ENCODE measurements around the gene VAPA.

The VAPA gene

DNA sequence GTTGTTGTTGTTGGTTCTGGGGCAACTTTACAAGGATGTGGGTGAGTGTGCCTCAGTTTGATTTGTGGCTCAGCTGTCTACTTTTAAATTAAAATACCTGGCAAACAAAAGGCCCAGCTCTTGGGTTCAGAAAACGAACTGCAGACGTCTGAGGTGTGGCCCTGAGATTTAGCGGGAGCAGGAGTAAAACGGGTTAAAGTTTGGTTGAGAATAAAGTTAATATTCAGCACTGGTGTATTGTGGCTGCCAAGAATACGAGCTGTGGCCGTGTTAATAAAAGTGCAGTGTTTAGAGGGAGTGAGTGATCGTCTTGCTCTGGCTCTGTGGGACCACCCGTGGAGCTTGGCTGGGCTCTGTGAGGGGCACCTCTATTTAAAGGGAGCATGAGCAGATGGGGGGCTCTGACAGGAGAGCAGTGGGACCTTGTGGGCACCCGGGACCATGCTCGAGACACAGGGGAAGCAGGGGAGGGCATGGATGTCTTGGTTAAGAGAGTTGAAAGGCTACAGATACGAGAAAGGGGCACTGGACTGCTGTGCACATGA, 80.3 kb downstream of the VAPA start:
- TF ChIP-seq FOXA1 (IDR thresholded peaks at IDR 0.05): no peak
- TF ChIP-seq SUZ12 (IDR thresholded peaks at IDR 0.05): no peak
- no peak for TF ChIP-seq SP1 (IDR thresholded peaks at IDR 0.05)
- no peak for TF ChIP-seq ARNT (IDR thresholded peaks at IDR 0.05)
- TF ChIP-seq HDGF (IDR thresholded peaks at IDR 0.05; ENCODE audit: borderline replicate concordance): no peak
- TF ChIP-seq NFRKB (IDR thresholded peaks at IDR 0.05): no peak
- TF ChIP-seq TARDBP (IDR thresholded peaks at IDR 0.05): no peak
- TF ChIP-seq LEF1 (IDR thresholded peaks at IDR 0.05; ENCODE audit: borderline replicate concordance): no peak
- ChIA-PET POLR2A (no interaction called here), CTCF (no interaction called here)
- DNase-seq (ENCODE audit: extremely low spot score): no peak

DNA sequence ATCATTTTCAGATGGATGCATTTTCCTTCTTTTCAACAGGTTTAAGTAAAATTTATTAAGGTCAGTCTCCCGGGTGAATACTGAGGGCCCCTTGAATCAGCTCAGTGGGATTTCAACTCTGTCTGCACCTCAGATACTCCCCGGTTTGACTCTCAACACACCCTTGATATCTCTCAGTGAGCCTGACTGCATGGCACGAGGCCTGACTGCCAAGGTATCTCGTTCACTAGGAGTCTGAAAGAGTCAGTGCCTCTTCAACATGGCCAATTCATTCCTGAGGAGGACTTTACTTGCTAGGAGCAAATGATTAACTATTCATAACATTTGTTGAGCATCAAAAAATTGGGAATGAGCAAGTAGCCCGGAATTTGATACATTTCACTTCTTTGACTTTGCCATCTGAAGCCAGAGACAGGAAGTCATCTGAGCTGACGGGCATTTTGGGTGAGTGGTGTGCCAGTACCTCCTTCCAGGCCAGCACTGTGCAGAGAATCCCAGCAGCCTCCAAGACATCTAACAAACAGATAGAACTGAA, 81.0 kb downstream of the VAPA start:
- ChIA-PET CTCF (no interaction called here), POLR2A (no interaction called here)
- DNase-seq (ENCODE audit: extremely low spot score): no peak
- TF ChIP-seq TARDBP (IDR thresholded peaks at IDR 0.05) (no peak), FOXK2 (IDR thresholded peaks at IDR 0.05) (no peak), BHLHE40 (IDR thresholded peaks at IDR 0.05; ENCODE audit: borderline replicate concordance) (no peak), ELF4 (IDR thresholded peaks at IDR 0.05) (no peak), FOXA1 (IDR thresholded peaks at IDR 0.05) (no peak), FOXM1 (IDR thresholded peaks at IDR 0.05; ENCODE audit: borderline replicate concordance) (no peak), ZNF384 (IDR thresholded peaks at IDR 0.05) (no peak), NFRKB (IDR thresholded peaks at IDR 0.05) (no peak), SP1 (IDR thresholded peaks at IDR 0.05) (no peak), CTBP1 (IDR thresholded peaks at IDR 0.05; ENCODE audit: borderline replicate concordance) (no peak), LEF1 (IDR thresholded peaks at IDR 0.05; ENCODE audit: borderline replicate concordance) (no peak), L3MBTL2 (conservative IDR thresholded peaks at IDR 0.05) (no peak), HDGF (IDR thresholded peaks at IDR 0.05; ENCODE audit: borderline replicate concordance) (no peak), ARNT (IDR thresholded peaks at IDR 0.05) (no peak), SUZ12 (IDR thresholded peaks at IDR 0.05) (no peak)
- TF ChIP-seq, protein P1, sequence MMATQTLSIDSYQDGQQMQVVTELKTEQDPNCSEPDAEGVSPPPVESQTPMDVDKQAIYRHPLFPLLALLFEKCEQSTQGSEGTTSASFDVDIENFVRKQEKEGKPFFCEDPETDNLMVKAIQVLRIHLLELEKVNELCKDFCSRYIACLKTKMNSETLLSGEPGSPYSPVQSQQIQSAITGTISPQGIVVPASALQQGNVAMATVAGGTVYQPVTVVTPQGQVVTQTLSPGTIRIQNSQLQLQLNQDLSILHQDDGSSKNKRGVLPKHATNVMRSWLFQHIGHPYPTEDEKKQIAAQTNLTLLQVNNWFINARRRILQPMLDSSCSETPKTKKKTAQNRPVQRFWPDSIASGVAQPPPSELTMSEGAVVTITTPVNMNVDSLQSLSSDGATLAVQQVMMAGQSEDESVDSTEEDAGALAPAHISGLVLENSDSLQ (IDR thresholded peaks at IDR 0.05): no peak

DNA sequence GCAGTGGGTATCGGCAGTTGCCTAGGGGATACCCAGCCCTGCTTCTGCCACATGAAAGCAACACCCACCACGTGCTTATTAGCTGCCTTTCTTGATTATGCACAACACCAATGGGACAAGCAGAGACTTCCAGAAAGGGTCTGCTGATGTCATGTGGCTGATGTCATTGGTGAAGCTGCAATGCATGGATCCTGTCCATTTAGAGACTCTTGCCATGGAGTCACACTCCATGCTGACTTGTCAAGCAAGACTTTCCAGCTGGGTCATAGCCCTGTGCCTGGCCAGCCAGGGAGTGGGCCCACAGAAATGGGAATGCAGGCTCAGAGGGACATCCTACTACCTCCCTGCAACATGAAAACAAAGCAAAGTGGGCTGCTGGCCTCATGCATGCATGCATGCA, 81.8 kb downstream of the VAPA start:
- ChIA-PET POLR2A (no interaction called here), CTCF (no interaction called here)
- DNase-seq (ENCODE audit: extremely low spot score): no peak
- TF ChIP-seq FOXM1 (IDR thresholded peaks at IDR 0.05; ENCODE audit: borderline replicate concordance) (no peak), ELF4 (IDR thresholded peaks at IDR 0.05) (no peak), FOXK2 (IDR thresholded peaks at IDR 0.05) (no peak), SP1 (IDR thresholded peaks at IDR 0.05) (no peak), ARNT (IDR thresholded peaks at IDR 0.05) (no peak), NFRKB (IDR thresholded peaks at IDR 0.05) (no peak), ZNF384 (IDR thresholded peaks at IDR 0.05) (no peak), TARDBP (IDR thresholded peaks at IDR 0.05) (no peak), SUZ12 (IDR thresholded peaks at IDR 0.05) (no peak), L3MBTL2 (conservative IDR thresholded peaks at IDR 0.05) (no peak), BHLHE40 (IDR thresholded peaks at IDR 0.05; ENCODE audit: borderline replicate concordance) (no peak), HDGF (IDR thresholded peaks at IDR 0.05; ENCODE audit: borderline replicate concordance) (no peak), LEF1 (IDR thresholded peaks at IDR 0.05; ENCODE audit: borderline replicate concordance) (no peak), CTBP1 (IDR thresholded peaks at IDR 0.05; ENCODE audit: borderline replicate concordance) (no peak), FOXA1 (IDR thresholded peaks at IDR 0.05) (no peak)
- TF ChIP-seq, protein P1 (IDR thresholded peaks at IDR 0.05): no peak

DNA sequence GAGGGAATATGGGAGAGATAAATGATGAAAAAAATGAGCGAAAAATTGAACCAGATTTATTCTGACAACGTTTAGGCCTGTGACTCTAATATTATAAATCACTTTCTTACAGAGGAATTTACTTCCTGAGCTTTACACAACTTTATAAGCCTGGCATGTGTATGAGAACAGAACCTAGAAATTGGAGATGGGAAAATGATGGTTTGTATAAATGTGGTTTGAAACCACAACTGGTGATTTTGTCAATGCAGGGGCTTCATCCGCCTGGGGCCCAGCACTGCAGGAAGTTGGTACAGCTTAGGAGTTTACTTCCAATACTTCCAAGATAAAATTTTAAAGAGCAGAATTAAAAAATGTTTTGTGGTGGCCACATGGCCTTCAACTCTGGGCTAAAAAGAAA, 82.3 kb downstream of the VAPA start:
- no peak for DNase-seq (ENCODE audit: extremely low spot score)
- ChIA-PET POLR2A (no interaction called here), CTCF (no interaction called here)
- TF ChIP-seq FOXK2 (IDR thresholded peaks at IDR 0.05) (no peak), SP1 (IDR thresholded peaks at IDR 0.05) (no peak), TARDBP (IDR thresholded peaks at IDR 0.05) (no peak), HDGF (IDR thresholded peaks at IDR 0.05; ENCODE audit: borderline replicate concordance) (no peak), ZNF384 (IDR thresholded peaks at IDR 0.05) (no peak), ELF4 (IDR thresholded peaks at IDR 0.05) (no peak), L3MBTL2 (conservative IDR thresholded peaks at IDR 0.05) (no peak), LEF1 (IDR thresholded peaks at IDR 0.05; ENCODE audit: borderline replicate concordance) (no peak), NFRKB (IDR thresholded peaks at IDR 0.05) (no peak), BHLHE40 (IDR thresholded peaks at IDR 0.05; ENCODE audit: borderline replicate concordance) (no peak), FOXA1 (IDR thresholded peaks at IDR 0.05) (no peak)
- TF ChIP-seq, protein P1 (IDR thresholded peaks at IDR 0.05): no peak

DNA sequence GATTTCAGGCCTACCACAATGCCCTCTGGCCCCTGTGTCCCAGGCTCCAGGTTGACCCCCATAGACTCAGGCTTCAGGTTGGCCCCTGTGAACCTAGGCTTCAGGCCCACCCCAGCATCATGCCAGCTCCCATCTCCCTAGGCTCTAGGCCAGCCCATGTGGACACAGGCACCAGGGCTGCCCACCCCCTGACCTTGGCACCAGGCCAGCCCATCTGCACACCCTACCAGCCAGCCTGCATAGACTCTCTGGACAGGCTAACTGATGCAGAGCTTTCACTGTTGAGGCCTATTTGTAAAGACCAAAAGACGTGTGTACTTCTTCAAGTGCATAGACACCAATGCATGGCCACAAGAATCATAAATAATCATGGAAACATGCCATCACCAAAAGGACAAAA, 83.9 kb downstream of the VAPA start:
- TF ChIP-seq CTBP1 (IDR thresholded peaks at IDR 0.05; ENCODE audit: borderline replicate concordance): no peak
- TF ChIP-seq, protein P1 (IDR thresholded peaks at IDR 0.05): no peak
- no peak for TF ChIP-seq BHLHE40 (IDR thresholded peaks at IDR 0.05; ENCODE audit: borderline replicate concordance)
- CTCF ChIA-PET: no interaction called here
- DNase-seq (ENCODE audit: extremely low spot score): no peak

DNA sequence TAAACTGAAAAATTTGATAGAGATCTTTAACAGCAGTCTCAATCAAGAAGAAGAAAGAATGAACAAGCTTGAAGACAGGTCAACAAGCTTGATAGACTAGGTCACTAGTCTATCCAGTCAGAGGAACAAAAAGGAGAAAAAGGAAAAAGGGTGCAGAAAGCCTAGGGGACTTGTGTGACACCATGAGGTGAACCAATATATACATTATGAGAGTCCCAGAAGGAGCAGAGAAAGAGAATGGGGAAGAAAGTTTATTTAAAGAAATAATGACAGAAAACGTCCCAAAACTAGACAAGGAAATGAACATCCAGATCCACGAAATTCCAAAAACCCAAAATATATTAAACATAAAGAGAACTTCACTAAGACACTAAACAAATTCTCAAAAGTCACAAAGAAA, 84.5 kb downstream of the VAPA start:
- ChIA-PET POLR2A (no interaction called here), CTCF (no interaction called here)
- TF ChIP-seq FOXA1 (IDR thresholded peaks at IDR 0.05) (no peak), FOXK2 (IDR thresholded peaks at IDR 0.05) (no peak), CTBP1 (IDR thresholded peaks at IDR 0.05; ENCODE audit: borderline replicate concordance) (no peak), ZNF384 (IDR thresholded peaks at IDR 0.05) (no peak), SP1 (IDR thresholded peaks at IDR 0.05) (no peak), ELF4 (IDR thresholded peaks at IDR 0.05) (no peak), FOXM1 (IDR thresholded peaks at IDR 0.05; ENCODE audit: borderline replicate concordance) (no peak), ARNT (IDR thresholded peaks at IDR 0.05) (no peak), LEF1 (IDR thresholded peaks at IDR 0.05; ENCODE audit: borderline replicate concordance) (no peak), HDGF (IDR thresholded peaks at IDR 0.05; ENCODE audit: borderline replicate concordance) (no peak), TARDBP (IDR thresholded peaks at IDR 0.05) (no peak), L3MBTL2 (conservative IDR thresholded peaks at IDR 0.05) (no peak), NFRKB (IDR thresholded peaks at IDR 0.05) (no peak), SUZ12 (IDR thresholded peaks at IDR 0.05) (no peak), BHLHE40 (IDR thresholded peaks at IDR 0.05; ENCODE audit: borderline replicate concordance) (no peak)
- TF ChIP-seq, protein P1 (IDR thresholded peaks at IDR 0.05): no peak
- DNase-seq (ENCODE audit: extremely low spot score): no peak

More for the DNA sequence above, 83.9 kb downstream of the VAPA start:
- POLR2A ChIA-PET: no interaction called here

All from HEK293T (cell line).